Renal cortex interstitium (tissue), 11 donors: ENCODE measurements around the gene ANAPC15. TPM values are rescaled to one million over a fixed set of nuclear protein-coding genes. Genes with fewer than 3 reads are reported as not detected.
"Not testable (repeated sequence)": the region's sequence is repeated elsewhere in the genome, so short reads cannot be mapped to it uniquely, and the experiment has no call there.

Source experiments
- DNase-seq, 11 donors: peaks; one replicate each; pipeline ENCODE4 v3.0.0-alpha.2; 2013; ENCODE audit warnings: low read depth in 9 of 11, low spot score in 4 of 11; ENCODE audit errors: extremely low read depth in 1 of 11
- polyA plus RNA-seq, 3 donors: library from polyadenylated mRNA; unstranded; fragments of 120-200 nt; gene quantifications; one replicate each; pipeline ENCODE4 v1.2.1, GENCODE V29; 2013; ENCODE audit not compliant: insufficient read length in 3 of 3

The ANAPC15 gene
- polyA plus RNA-seq, 3 donors = 41.2 to 61.9 (median 57.1) TPM

- no peak for DNase-seq
These were observed 24.3 kb upstream of the ANAPC15 start for GRCh38 chr11:72136684-72137262.

GRCh38 chr11:72135891-72136683, 23.6 kb upstream of the ANAPC15 start:
- DNase-seq = no peak

- not testable (repeated sequence) for DNase-seq
These were observed 23.0 kb upstream of the ANAPC15 start, which contains the start of gene FOLR3 for GRCh38 chr11:72135473-72135872. Gene FOLR3, plus strand, starts transcription at chr11:72135725. Its CDS starts 228 bp downstream, at chr11:72135953.

GRCh38 chr11:72132646-72133045, 20.2 kb upstream of the ANAPC15 start:
- DNase-seq = no peak

- DNase-seq = no peak
These were observed 16.9 kb upstream of the ANAPC15 start for GRCh38 chr11:72129381-72129780.

GRCh38 chr11:72127923-72128322, 15.4 kb upstream of the ANAPC15 start:
- no peak for DNase-seq

GRCh38 chr11:72125956-72126355, 13.5 kb upstream of the ANAPC15 start:
- DNase-seq = no peak

- no peak for DNase-seq
These were observed 11.6 kb upstream of the ANAPC15 start for GRCh38 chr11:72124046-72124445.

GRCh38 chr11:72123117-72123653, 10.7 kb upstream of the ANAPC15 start:
- DNase-seq = no peak

GRCh38 chr11:72122607-72123006, 10.1 kb upstream of the ANAPC15 start:
- no peak for DNase-seq

- DNase-seq = no peak
These were observed 8.4 kb upstream of the ANAPC15 start for GRCh38 chr11:72120930-72121329.

- no peak for DNase-seq
These were observed 6.7 kb upstream of the ANAPC15 start for GRCh38 chr11:72119198-72119597.

GRCh38 chr11:72116019-72116755, 3.7 kb upstream of the ANAPC15 start:
- no peak for DNase-seq

GRCh38 chr11:72114570-72114969, 2.1 kb upstream of the ANAPC15 start:
- DNase-seq = no peak

GRCh38 chr11:72112978-72113808, 698 bp upstream of the ANAPC15 start:
- DNase-seq = no peak

- DNase-seq = no peak
These were observed 974 bp downstream of the ANAPC15 start for GRCh38 chr11:72111300-72112142.

GRCh38 chr11:72105888-72106287, 6.6 kb downstream of the ANAPC15 start, which contains the start of gene TOMT:
Gene TOMT, plus strand, starts transcription at chr11:72105924. Its CDS starts 28 bp downstream, at chr11:72105952.
- DNase-seq = no peak

- no peak for DNase-seq
These were observed 8.7 kb downstream of the ANAPC15 start for GRCh38 chr11:72103754-72104167.
